ENCODE results near the gene PDZD2. TPM values are rescaled to one million over a fixed set of nuclear protein-coding genes. Genes with fewer than 3 reads are reported as not detected.

The PDZD2 gene
- total and polyA plus RNA-seq, 2 experiments from 2014 or later = 8.3 to 16.9 TPM

- TF ChIP-seq, protein P1, sequence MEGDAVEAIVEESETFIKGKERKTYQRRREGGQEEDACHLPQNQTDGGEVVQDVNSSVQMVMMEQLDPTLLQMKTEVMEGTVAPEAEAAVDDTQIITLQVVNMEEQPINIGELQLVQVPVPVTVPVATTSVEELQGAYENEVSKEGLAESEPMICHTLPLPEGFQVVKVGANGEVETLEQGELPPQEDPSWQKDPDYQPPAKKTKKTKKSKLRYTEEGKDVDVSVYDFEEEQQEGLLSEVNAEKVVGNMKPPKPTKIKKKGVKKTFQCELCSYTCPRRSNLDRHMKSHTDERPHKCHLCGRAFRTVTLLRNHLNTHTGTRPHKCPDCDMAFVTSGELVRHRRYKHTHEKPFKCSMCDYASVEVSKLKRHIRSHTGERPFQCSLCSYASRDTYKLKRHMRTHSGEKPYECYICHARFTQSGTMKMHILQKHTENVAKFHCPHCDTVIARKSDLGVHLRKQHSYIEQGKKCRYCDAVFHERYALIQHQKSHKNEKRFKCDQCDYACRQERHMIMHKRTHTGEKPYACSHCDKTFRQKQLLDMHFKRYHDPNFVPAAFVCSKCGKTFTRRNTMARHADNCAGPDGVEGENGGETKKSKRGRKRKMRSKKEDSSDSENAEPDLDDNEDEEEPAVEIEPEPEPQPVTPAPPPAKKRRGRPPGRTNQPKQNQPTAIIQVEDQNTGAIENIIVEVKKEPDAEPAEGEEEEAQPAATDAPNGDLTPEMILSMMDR (conservative IDR thresholded peaks at IDR 0.05; ENCODE audit: low read depth in 2 of 2) = no peak
- no peak for TF ChIP-seq EZH2 (IDR thresholded peaks at IDR 0.05; ENCODE audit: low read depth, unreplicated experiment)
- no peak for TF ChIP-seq NANOG (IDR thresholded peaks at IDR 0.05; ENCODE audit: borderline replicate concordance)
- TF ChIP-seq POLR2AphosphoS5 (IDR thresholded peaks at IDR 0.05; ENCODE audit: low read depth) = no peak
- no peak for TF ChIP-seq EZH2phosphoT487 (IDR thresholded peaks at IDR 0.05; ENCODE audit: unreplicated experiment)
Observed at GRCh38 chr5:31738199-31738598, 99.3 kb downstream of the PDZD2 start (continued).

- TF ChIP-seq, protein P2, sequence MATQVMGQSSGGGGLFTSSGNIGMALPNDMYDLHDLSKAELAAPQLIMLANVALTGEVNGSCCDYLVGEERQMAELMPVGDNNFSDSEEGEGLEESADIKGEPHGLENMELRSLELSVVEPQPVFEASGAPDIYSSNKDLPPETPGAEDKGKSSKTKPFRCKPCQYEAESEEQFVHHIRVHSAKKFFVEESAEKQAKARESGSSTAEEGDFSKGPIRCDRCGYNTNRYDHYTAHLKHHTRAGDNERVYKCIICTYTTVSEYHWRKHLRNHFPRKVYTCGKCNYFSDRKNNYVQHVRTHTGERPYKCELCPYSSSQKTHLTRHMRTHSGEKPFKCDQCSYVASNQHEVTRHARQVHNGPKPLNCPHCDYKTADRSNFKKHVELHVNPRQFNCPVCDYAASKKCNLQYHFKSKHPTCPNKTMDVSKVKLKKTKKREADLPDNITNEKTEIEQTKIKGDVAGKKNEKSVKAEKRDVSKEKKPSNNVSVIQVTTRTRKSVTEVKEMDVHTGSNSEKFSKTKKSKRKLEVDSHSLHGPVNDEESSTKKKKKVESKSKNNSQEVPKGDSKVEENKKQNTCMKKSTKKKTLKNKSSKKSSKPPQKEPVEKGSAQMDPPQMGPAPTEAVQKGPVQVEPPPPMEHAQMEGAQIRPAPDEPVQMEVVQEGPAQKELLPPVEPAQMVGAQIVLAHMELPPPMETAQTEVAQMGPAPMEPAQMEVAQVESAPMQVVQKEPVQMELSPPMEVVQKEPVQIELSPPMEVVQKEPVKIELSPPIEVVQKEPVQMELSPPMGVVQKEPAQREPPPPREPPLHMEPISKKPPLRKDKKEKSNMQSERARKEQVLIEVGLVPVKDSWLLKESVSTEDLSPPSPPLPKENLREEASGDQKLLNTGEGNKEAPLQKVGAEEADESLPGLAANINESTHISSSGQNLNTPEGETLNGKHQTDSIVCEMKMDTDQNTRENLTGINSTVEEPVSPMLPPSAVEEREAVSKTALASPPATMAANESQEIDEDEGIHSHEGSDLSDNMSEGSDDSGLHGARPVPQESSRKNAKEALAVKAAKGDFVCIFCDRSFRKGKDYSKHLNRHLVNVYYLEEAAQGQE (IDR thresholded peaks at IDR 0.05; ENCODE audit: unreplicated experiment) = no peak
- TF ChIP-seq EZH2phosphoT487 (IDR thresholded peaks at IDR 0.05; ENCODE audit: unreplicated experiment) (no peak), POLR2AphosphoS5 (IDR thresholded peaks at IDR 0.05; ENCODE audit: low read depth) (no peak), CREB1 (CRISPR knock-in tag; IDR thresholded peaks at IDR 0.05; ENCODE audit: low read depth) (no peak)
- TF ChIP-seq, protein P3, sequence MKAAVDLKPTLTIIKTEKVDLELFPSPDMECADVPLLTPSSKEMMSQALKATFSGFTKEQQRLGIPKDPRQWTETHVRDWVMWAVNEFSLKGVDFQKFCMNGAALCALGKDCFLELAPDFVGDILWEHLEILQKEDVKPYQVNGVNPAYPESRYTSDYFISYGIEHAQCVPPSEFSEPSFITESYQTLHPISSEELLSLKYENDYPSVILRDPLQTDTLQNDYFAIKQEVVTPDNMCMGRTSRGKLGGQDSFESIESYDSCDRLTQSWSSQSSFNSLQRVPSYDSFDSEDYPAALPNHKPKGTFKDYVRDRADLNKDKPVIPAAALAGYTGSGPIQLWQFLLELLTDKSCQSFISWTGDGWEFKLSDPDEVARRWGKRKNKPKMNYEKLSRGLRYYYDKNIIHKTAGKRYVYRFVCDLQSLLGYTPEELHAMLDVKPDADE (IDR thresholded peaks at IDR 0.05) = no peak
- Histone ChIP-seq H3K79me2 (replicated peaks; ENCODE audit: insufficient read depth) (no peaks in the 10 kb centered on the region), H3K9me2 (ENCODE audit: insufficient read depth) (peaks cover 4% of the 10 kb centered on the region; the same call in 1 of the 2 replicates), H3K27ac (ENCODE audit: low read depth) (no peak overlapping the region), H4K20me1 (replicated peaks; ENCODE audit: insufficient read depth) (no peaks in the 10 kb centered on the region), H3K4me1 (ENCODE audit: insufficient read depth) (peaks cover 6% of the 10 kb centered on the region; the same call in 1 of the 2 replicates), H2AFZ (no peak overlapping the region), H3K4me3 (no peak overlapping the region), H3K27me3 (ENCODE audit: insufficient read depth) (no peaks in the 10 kb centered on the region), H3K4me2 (no peak overlapping the region), H3K36me3 (ENCODE audit: insufficient read depth) (peaks cover 8% of the 10 kb centered on the region; the same call in 1 of the 2 replicates), H3F3A (replicated peaks; ENCODE audit: low read depth) (no peaks in the 10 kb centered on the region)
- Mint-ChIP-seq H3K9me3 (peaks cover 19% of the 10 kb centered on the region), H3K27ac (no peak overlapping the region), H3K4me3 (no peak overlapping the region), H3K36me3 (ENCODE audit: low read depth) (peaks cover 11% of the 10 kb centered on the region), H3K4me1 (no peaks in the 10 kb centered on the region), H3K27me3 (ENCODE audit: insufficient read depth, low read depth, poor library complexity) (no peaks in the 10 kb centered on the region)
- no peak for ATAC-seq
- no peak for DNase-seq (ENCODE audit: low spot score)
Observed at GRCh38 chr5:31741496-31741895, 102.6 kb downstream of the PDZD2 start.

All from GM23338 (cell line).